Airway epithelial cell (primary cell): ENCODE measurements around the gene SEPTIN12. TPM values are rescaled to one million over a fixed set of nuclear protein-coding genes. Genes with fewer than 3 reads are reported as not detected.

Experiments
- total RNA-seq: library from RNA; depleted of rRNA; stranded (reverse); fragments of >200 nt; gene quantifications from 2 replicates; pipeline ENCODE4 v1.2.3, GENCODE V29; 2015

The SEPTIN12 gene, protein sequence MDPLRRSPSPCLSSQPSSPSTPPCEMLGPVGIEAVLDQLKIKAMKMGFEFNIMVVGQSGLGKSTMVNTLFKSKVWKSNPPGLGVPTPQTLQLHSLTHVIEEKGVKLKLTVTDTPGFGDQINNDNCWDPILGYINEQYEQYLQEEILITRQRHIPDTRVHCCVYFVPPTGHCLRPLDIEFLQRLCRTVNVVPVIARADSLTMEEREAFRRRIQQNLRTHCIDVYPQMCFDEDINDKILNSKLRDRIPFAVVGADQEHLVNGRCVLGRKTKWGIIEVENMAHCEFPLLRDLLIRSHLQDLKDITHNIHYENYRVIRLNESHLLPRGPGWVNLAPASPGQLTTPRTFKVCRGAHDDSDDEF
- not detected in 2 replicates for total RNA-seq

DNA sequence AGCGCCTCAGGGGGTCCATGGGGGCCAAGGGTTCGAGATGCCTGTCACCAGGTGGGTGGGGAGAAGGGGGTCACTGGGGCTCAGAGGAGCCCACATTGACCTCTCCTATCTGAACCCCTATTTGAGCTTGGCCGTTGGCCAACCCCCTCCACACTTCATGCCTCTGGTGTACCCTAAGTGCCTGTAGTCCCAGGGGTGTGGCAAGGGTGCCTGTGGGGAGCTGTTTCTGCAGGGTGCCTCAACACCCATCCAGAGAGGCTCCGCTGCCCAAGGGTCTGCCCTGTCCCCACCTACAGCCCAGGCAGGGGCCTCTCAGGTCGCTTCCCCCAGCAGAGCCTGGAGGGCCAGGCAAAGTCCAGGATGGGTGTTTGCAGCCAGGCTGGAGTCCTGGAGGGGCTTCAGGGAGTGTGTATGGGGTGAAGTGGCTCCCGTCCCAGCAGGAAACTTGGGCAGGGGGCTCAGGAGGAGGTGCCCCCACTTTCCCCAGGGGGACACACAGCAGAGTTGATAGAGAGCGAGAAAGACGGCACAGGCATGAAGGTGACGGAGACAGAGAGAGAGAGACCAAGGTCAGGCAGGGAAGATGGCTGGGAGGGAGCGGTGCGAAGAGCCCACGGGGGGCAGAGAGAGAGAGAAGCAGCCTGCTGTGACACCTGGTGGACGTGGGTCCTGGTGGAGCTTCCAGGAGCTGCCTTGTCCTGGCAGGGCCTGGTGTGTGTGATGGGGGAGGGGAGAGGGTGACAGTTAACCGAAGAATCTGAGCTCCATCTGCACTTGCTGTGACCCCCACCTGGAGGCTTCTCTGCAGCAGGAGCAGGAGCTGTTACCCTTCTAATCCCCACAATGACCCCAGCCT is at the start of gene SEPTIN12:
Gene SEPTIN12, minus strand, starts transcription at position 719 of the 856 bp plus-strand sequence. Its CDS starts 700 bp downstream, at position 19.

DNA sequence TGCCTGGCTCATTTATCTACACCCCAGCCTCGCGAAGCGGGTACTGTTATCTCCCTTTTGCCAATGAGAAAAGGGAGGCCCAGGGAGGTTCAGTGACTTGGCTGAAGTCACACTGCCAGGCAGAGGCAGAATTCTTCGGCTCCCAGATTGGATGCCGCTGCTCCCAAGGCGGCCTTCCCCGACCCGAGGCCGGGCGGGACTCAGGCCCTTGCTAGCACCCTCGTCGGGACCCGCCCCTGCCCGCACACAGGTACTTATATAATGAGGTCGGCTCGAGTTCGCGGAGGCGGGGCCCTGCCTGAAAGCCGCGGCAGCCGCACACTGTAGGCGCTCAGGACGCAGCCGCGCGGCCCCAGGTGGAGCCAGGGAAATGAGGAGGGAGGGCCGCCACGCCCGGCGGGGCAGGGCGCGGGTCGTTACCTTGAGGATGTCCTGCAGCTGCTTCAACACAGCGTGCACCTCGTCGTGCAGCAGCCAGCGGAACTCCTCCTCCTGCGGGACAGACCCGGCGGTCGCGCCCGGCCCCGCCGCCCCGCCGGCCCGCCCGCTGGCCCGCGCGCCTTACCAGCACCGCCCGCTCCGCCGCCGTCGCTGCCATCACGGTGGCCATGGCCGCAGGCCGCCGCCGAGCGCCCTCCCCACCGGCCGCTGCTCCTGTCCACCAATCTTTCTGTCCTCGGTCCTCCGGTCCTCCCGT is 14.0 kb upstream of the SEPTIN12 start, which contains the start of gene ROGDI:
Gene ROGDI, minus strand, starts transcription at position 672 of the 697 bp plus-strand sequence. Its CDS starts 62 bp downstream, at position 610.

DNA sequence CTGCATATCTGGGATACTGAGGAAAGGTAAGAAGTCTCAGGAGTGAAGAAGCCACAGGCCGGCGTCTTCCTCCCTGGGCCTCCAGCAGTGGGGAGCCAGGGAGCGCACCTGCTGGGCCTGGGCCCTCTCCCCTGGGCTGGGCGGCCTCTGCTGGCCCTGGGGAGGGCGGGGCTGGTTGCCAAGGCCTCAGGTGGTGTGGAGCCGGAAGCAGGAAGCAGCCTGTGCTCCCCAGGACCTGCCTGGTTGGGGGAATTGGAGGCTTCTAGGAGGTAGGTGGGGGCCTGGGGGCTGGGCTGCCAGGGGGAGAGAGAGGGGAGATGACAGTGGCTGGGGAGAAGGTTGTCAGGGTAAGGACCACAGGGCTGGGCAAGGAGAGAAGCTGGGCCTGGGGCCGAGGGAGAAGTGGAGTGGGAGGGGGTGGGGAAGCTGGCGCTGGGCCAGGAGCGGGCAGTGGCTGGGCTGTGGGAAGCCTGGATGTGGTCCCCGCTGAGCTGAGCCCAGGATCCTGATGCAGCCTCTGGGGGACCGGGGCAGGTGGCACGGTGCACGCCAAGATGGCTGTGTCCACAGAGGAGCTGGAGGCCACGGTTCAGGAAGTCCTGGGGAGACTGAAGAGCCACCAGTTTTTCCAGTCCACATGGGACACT is 7.2 kb upstream of the SEPTIN12 start, which contains the start of gene SMIM22:
Gene SMIM22, plus strand, starts transcription at position 189 of the 647 bp plus-strand sequence. Its CDS starts 366 bp downstream, at position 555.

DNA sequence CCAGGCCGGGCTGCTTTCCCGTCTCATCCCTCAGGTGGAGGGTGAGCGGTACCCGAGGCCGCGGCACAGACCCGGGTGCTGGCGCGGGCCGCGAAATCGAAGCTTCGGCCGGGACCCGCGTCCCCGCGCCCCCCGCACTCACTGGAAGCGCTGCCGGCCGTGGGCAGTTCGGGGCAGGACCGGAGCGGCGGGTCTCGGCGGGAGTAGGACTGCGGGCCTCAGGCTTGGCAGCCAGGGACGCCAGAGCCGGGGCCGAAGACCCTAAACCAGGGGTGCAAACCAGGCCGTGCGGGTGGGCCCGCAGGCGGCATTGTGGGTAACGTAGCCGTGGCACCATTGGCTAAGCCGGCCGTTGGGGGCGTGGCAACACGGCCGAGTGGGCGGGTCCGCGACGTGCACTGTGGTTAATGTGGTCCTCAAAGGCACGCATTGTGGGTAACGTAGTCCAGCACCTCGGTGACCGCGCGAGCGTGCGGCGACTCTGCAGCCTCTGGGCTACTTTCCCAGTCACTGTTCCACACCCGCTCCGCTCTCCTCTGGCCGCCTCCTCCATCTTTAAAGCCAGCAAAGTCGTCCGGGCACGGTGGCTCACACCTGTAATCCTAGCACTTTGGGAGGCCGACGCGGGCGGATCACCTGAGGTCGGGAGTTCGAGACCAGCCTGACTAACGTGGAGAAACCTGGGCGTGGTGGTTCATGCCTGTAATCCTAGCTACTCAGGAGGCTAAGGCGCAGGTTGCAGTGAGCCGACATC is 21.1 kb downstream of the SEPTIN12 start, which contains the start of gene ZNF500:
Gene ZNF500, minus strand, starts transcription at position 288 of the 754 bp plus-strand sequence. CDS start 1,184 bp downstream, outside the sequence.

DNA sequence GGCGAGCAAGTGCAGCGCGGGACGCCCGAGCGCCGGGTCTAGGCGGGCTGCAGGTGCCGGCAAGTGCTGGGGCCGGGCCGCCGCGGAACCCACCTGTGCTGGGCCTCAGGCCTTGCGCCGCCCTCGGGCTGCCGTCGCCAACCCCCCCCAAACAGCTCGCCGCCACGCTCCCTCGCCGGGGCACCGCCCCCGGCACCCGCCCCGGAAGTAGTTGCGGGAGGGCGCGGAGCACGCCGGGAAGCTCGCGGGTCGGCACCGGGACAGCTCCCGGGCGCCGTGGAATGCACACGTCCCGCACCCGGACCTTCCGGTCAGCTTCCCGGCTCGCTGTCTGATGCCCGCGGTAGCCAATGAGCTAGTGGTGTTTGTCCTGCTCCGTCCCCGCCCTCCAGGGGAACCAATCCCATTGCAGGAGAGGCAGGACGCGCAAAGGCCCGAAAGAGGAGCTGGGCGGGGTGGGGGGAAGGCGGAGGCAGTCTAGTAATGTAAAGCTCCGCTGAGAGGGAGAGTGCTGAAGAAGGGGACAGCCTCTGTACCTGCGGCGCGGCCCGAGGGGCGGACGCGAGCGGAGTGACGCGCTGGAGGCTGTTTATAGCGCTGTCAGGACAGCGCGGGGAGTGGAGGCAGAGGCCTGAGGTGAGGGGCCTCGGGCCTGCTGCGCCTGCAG is 53.9 kb downstream of the SEPTIN12 start, which contains the start of the genes ANKS3 and DNAAF8:
Gene ANKS3, minus strand, starts transcription at position 209 of the 667 bp plus-strand sequence. CDS start 4,122 bp downstream, outside the sequence.
Gene DNAAF8, plus strand, starts transcription at position 475 of the 667 bp plus-strand sequence. CDS start 1,978 bp downstream, outside the sequence.

Other genes with a start within 250 kb of the SEPTIN12 start
- 28.5 and 30.5 TPM in 2 replicates for gene CDIP1, start 249.6 kb downstream of the SEPTIN12 start, total RNA-seq
- not detected in 2 replicates for gene C16orf96, start 232.0 kb downstream of the SEPTIN12 start, total RNA-seq
- 8.1 and 13.3 TPM in 2 replicates for gene UBALD1, start 173.5 kb downstream of the SEPTIN12 start, total RNA-seq
- 17.9 and 23.7 TPM in 2 replicates for gene MGRN1, start 163.5 kb downstream of the SEPTIN12 start, total RNA-seq
- gene NUDT16L1, start 94.8 kb downstream of the SEPTIN12 start, total RNA-seq: 43.3 and 63.4 TPM in 2 replicates
- gene ANKS3, start 54.1 kb downstream of the SEPTIN12 start, total RNA-seq: 10.2 and 12.6 TPM in 2 replicates
- not detected in 2 replicates for gene DNAAF8, start 53.8 kb downstream of the SEPTIN12 start, total RNA-seq
- gene ZNF500, start 21.2 kb downstream of the SEPTIN12 start, total RNA-seq: 7.1 and 7.7 TPM in 2 replicates
- gene SMIM22, start 7.0 kb upstream of the SEPTIN12 start, total RNA-seq: 1.0 and 5.2 TPM in 2 replicates
- 21.7 and 29.4 TPM in 2 replicates for gene ROGDI, start 14.3 kb upstream of the SEPTIN12 start, total RNA-seq
- 31.1 and 33.6 TPM in 2 replicates for gene GLYR1, start 58.9 kb upstream of the SEPTIN12 start, total RNA-seq
- 28.9 and 31.5 TPM in 2 replicates for gene UBN1, start 59.1 kb upstream of the SEPTIN12 start, total RNA-seq
- gene PPL, start 148.8 kb upstream of the SEPTIN12 start, total RNA-seq: 222 and 252 TPM in 2 replicates
- 0.07 and 0.09 TPM in 2 replicates for gene SEC14L5, start 170.0 kb upstream of the SEPTIN12 start, total RNA-seq
- 19.6 and 27.5 TPM in 2 replicates for gene NAGPA, start 245.6 kb upstream of the SEPTIN12 start, total RNA-seq